ENCODE data around the gene DENND1B. TPM values are rescaled to one million over a fixed set of nuclear protein-coding genes. Genes with fewer than 3 reads are reported as not detected.

DENND1B gene
- polyA plus RNA-seq, 1 donor from 2014 or later, result 12.4 TPM

DNA sequence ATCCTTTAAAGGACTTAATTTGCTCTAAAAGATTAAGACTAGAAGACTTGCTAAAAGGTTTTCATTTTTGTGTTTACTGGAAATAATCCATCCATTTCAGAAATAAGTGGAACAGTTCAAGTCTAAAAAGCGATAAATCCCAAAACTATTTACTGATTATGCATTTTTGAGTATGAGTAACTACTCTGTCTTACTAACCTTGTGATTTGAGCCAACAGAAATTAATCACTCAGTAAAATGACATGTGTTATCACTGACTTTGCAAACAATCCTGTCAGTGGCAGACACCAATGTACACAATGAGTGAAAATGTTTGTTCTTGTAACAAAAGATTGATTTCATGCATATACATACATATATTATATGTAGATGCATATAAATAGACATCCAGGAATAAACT, 218.0 kb downstream of the DENND1B start:
- no peak overlapping the region for H3K4me3 ChIP-seq (ENCODE audit: low read length)
- no peaks in the 10 kb centered on the region for H3K9me3 ChIP-seq (ENCODE audit: low read length)
- H3K36me3 ChIP-seq (ENCODE audit: insufficient read depth, low read length), result no peaks in the 10 kb centered on the region
- H3K27me3 ChIP-seq (ENCODE audit: insufficient read depth, low read depth, low read length), result no peaks in the 10 kb centered on the region
- TF ChIP-seq POLR2AphosphoS5 (IDR thresholded peaks at IDR 0.05), result no peak
- TF ChIP-seq, protein P1, sequence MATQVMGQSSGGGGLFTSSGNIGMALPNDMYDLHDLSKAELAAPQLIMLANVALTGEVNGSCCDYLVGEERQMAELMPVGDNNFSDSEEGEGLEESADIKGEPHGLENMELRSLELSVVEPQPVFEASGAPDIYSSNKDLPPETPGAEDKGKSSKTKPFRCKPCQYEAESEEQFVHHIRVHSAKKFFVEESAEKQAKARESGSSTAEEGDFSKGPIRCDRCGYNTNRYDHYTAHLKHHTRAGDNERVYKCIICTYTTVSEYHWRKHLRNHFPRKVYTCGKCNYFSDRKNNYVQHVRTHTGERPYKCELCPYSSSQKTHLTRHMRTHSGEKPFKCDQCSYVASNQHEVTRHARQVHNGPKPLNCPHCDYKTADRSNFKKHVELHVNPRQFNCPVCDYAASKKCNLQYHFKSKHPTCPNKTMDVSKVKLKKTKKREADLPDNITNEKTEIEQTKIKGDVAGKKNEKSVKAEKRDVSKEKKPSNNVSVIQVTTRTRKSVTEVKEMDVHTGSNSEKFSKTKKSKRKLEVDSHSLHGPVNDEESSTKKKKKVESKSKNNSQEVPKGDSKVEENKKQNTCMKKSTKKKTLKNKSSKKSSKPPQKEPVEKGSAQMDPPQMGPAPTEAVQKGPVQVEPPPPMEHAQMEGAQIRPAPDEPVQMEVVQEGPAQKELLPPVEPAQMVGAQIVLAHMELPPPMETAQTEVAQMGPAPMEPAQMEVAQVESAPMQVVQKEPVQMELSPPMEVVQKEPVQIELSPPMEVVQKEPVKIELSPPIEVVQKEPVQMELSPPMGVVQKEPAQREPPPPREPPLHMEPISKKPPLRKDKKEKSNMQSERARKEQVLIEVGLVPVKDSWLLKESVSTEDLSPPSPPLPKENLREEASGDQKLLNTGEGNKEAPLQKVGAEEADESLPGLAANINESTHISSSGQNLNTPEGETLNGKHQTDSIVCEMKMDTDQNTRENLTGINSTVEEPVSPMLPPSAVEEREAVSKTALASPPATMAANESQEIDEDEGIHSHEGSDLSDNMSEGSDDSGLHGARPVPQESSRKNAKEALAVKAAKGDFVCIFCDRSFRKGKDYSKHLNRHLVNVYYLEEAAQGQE (IDR thresholded peaks at IDR 0.05; ENCODE audit: borderline replicate concordance), result no peak
- TF ChIP-seq EZH2 (IDR thresholded peaks at IDR 0.05; ENCODE audit: borderline replicate concordance, insufficient read depth, low read length, poor library complexity, severe bottlenecking), result no peak
- no peak for TF ChIP-seq EP300 (conservative IDR thresholded peaks at IDR 0.05; ENCODE audit: poor library complexity, severe bottlenecking)
- no peak for TF ChIP-seq TAF1 (IDR thresholded peaks at IDR 0.05; ENCODE audit: low read depth)
- TF ChIP-seq SMC3 (conservative IDR thresholded peaks at IDR 0.05; ENCODE audit: poor library complexity), result no peak
- no peak for TF ChIP-seq MXI1 (conservative IDR thresholded peaks at IDR 0.05; ENCODE audit: poor library complexity, severe bottlenecking)
- no peak for TF ChIP-seq CTCF (IDR thresholded peaks at IDR 0.05; ENCODE audit: poor library complexity, severe bottlenecking)
- no peak for TF ChIP-seq RAD21 (conservative IDR thresholded peaks at IDR 0.05)
- no peaks in the 10 kb centered on the region for H3K9me2 ChIP-seq (ENCODE audit: insufficient read depth, low read length)
- no peak overlapping the region for H2AFZ ChIP-seq (ENCODE audit: low read depth, low read length)
- no peaks in the 10 kb centered on the region for H3F3A ChIP-seq (ENCODE audit: insufficient read depth, low read length, poor library complexity, severe bottlenecking)
- H4K20me1 ChIP-seq (ENCODE audit: insufficient read depth), result no peaks in the 10 kb centered on the region
- H3K79me2 ChIP-seq (replicated peaks; ENCODE audit: insufficient read depth, low read length), result no peaks in the 10 kb centered on the region
- H3K27ac ChIP-seq (ENCODE audit: low read length), result no peak overlapping the region
- H3K4me2 ChIP-seq (ENCODE audit: low read length), result no peak overlapping the region
- H3K9ac ChIP-seq (ENCODE audit: low read length), result no peak overlapping the region

- H3K27me3 ChIP-seq (ENCODE audit: insufficient read depth, low read depth, low read length), result no peaks in the 10 kb centered on the region
- no peaks in the 10 kb centered on the region for H3K79me2 ChIP-seq (replicated peaks; ENCODE audit: insufficient read depth, low read length)
- no peak overlapping the region for H3K27ac ChIP-seq (ENCODE audit: low read length)
- H3K9me3 ChIP-seq (ENCODE audit: low read length), result no peaks in the 10 kb centered on the region
- H4K20me1 ChIP-seq (ENCODE audit: insufficient read depth), result no peaks in the 10 kb centered on the region
- no peak overlapping the region for H2AFZ ChIP-seq (ENCODE audit: low read depth, low read length)
- TF ChIP-seq EZH2 (IDR thresholded peaks at IDR 0.05; ENCODE audit: borderline replicate concordance, insufficient read depth, low read length, poor library complexity, severe bottlenecking) (no peak), MXI1 (conservative IDR thresholded peaks at IDR 0.05; ENCODE audit: poor library complexity, severe bottlenecking) (no peak), CTCF (IDR thresholded peaks at IDR 0.05; ENCODE audit: poor library complexity, severe bottlenecking) (no peak), SMC3 (conservative IDR thresholded peaks at IDR 0.05; ENCODE audit: poor library complexity) (no peak), RAD21 (conservative IDR thresholded peaks at IDR 0.05) (no peak), TAF1 (IDR thresholded peaks at IDR 0.05; ENCODE audit: low read depth) (no peak)
- TF ChIP-seq, protein P1 (IDR thresholded peaks at IDR 0.05; ENCODE audit: borderline replicate concordance), result no peak
- no peaks in the 10 kb centered on the region for H3K9me2 ChIP-seq (ENCODE audit: insufficient read depth, low read length)
- H3F3A ChIP-seq (ENCODE audit: insufficient read depth, low read length, poor library complexity, severe bottlenecking), result no peaks in the 10 kb centered on the region
- no peaks in the 10 kb centered on the region for H3K36me3 ChIP-seq (ENCODE audit: insufficient read depth, low read length)
- no peak overlapping the region for H3K4me2 ChIP-seq (ENCODE audit: low read length)
- no peak overlapping the region for H3K4me3 ChIP-seq (ENCODE audit: low read length)
- H3K9ac ChIP-seq (ENCODE audit: low read length), result no peak overlapping the region
Measured at GRCh38 chr1:197553281-197553680, 222.0 kb downstream of the DENND1B start.

All from neural cell (in vitro differentiated cells).